Pancreas (tissue), 10 donors: ENCODE measurements around the gene RPTOR. TPM values are rescaled to one million over a fixed set of nuclear protein-coding genes. Genes with fewer than 3 reads are reported as not detected.
"Not testable (repeated sequence)": the region's sequence is repeated elsewhere in the genome, so short reads cannot be mapped to it uniquely, and the experiment has no call there.

Experiments used
- ATAC-seq, 4 donors: fragments of 200-7000 bp; cut with Tn5 transposase; one replicate each; pipeline versions ENCODE4 v1.8.0 to v1.9.1; 2020; ENCODE audit warnings: mild to moderate bottlenecking in 4 of 4, moderate library complexity in 4 of 4
- DNase-seq, 6 donors: peaks; one replicate each; pipeline ENCODE4 v3.0.0-alpha.2; 2020
- FAIRE-seq: peaks from 2 replicates; lab custom pipeline; 2012; peaks lifted over from hg19 to GRCh38; lab: Jason Lieb, UNC
- H3K27ac ChIP-seq, 4 donors: fragments of 200-600 bp; sonication (generic); 1 replicate in 3 of 4; 2 replicates in 1 of 4; pipeline versions ENCODE4 v1.5.0 to v1.8.0; 2020
- H3K27me3 ChIP-seq, 4 donors: fragments of 200-600 bp; one replicate each; pipeline ENCODE4 v1.8.0; 2021
- H3K36me3 ChIP-seq, 3 donors: fragments of 200-600 bp; sonication (generic) in 1 of 3; one replicate each; pipeline versions ENCODE4 v1.5.0 to v1.8.0; 2020 to 2021
- H3K4me1 ChIP-seq, 3 donors: fragments of 200-600 bp; one replicate each; pipeline ENCODE4 v1.8.0; 2021
- H3K4me3 ChIP-seq, 4 donors: fragments of 200-600 bp; sonication (generic) in 2 of 4; one replicate each; pipeline versions ENCODE4 v1.5.0 to v1.8.0; 2020 to 2021
- H3K9me3 ChIP-seq, 4 donors: fragments of 200-600 bp; one replicate each; pipeline ENCODE4 v1.8.0; 2021
- CTCF ChIP-seq, 4 donors: fragments of 200-600 bp; sonication (generic) in 3 of 4; IDR thresholded peaks; one replicate each; pipeline versions ENCODE4 v1.5.0 to v1.8.0; 2021; ENCODE audit warnings: antibody characterized with exemption in 4 of 4
- WGBS, 2 donors: extraction: QIAGEN DNeasy Blood & Tissue Kit; methylation state at CpG; one replicate each; pipeline ENCODE4 v1.1.7; 2013; 5-methylcytosine and 5-hydroxymethylcytosine counted together
- intact Hi-C, 3 donors: fragments of 100-400 bp; cut with DNase I; formaldehyde crosslinking; loops; one replicate each; pipeline versions ENCODE4 v1.11.1 to v1.14.2; 2022
- polyA plus RNA-seq, 2 donors: library from polyadenylated mRNA; stranded (reverse); fragments of 200-250 nt; gene quantifications; one replicate each; pipeline ENCODE4 v1.2.3, GENCODE V29; 2013
- total RNA-seq, 6 donors: library from RNA; stranded (reverse); fragmentation: NEBNext Ultra II Directional in 4 of 6; extraction: Animal tissue kit (Norgen Biotek cat#: 25700) in 4 of 6; gene quantifications; one replicate each; pipeline versions ENCODE4 v1.2.1 to v1.2.4, GENCODE V29; 2021 to 2023
- donor health status: healthy with polysubstance abuse.
- donor health status: DM: no; HTN: no; CAD: no; lungs with moderate emphysema.
- donor health status: DM: no; HTN: no; CAD: no.
- donor health status: control.
- donor health status: control.
- donor health status: Bipolar disorder and iron deficiency.
- donor health status: DM: yes; HTN: yes; CAD: no.
- donor health status: DM: no; HTN: no; CAD: no.
- donor health status: DM: no; HTN: no; CAD: no.
- donor health status: DM: yes; HTN: yes; CAD: no.

RPTOR gene
- total and polyA plus RNA-seq, 8 donors, result 5.0 to 18.9 (median 13.2) TPM

- DNase-seq (no peak), ATAC-seq (peak in 2 of 4 donors; percentile 13 to 60), FAIRE-seq (no peak)
- Histone ChIP-seq H3K9me3 (no peaks in the 10 kb centered on the region), H3K36me3 (no peaks in the 10 kb centered on the region), H3K4me3 (no peak overlapping the region), H3K4me1 (no peaks in the 10 kb centered on the region), H3K27ac (no peak overlapping the region), H3K27me3 (no peaks in the 10 kb centered on the region)
- TF ChIP-seq CTCF (IDR thresholded peaks at IDR 0.05), result no peak
- 85 to 89% methylated on average over 15 of the region's 15 CpGs for WGBS, 2 donors
- intact Hi-C loops, result no loop called here
These were observed 198.6 kb downstream of the RPTOR start for GRCh38 chr17:80743181-80743771.

- H3K4me1 ChIP-seq, H3K9me3 ChIP-seq, H3K4me3 ChIP-seq, FAIRE-seq, DNase-seq, H3K27ac ChIP-seq, ATAC-seq, intact Hi-C loops, H3K27me3 ChIP-seq, H3K36me3 ChIP-seq: not testable (repeated sequence)
- 79 to 80% methylated on average over 1 to 2 of the region's 2 CpGs for WGBS, 2 donors
These were observed 199.3 kb downstream of the RPTOR start for GRCh38 chr17:80743973-80744372.

- H3K4me1 ChIP-seq, H3K27me3 ChIP-seq, FAIRE-seq, intact Hi-C loops, ATAC-seq, H3K36me3 ChIP-seq, H3K4me3 ChIP-seq, DNase-seq, H3K9me3 ChIP-seq, H3K27ac ChIP-seq: not testable (repeated sequence)
- 83% methylated on average over 1 of the region's 1 CpG; no CpG with 5 or more reads in 1 of the 2 donors for WGBS, 2 donors
These were observed 200.1 kb downstream of the RPTOR start for GRCh38 chr17:80744725-80745124.

- no peak for TF ChIP-seq CTCF (IDR thresholded peaks at IDR 0.05)
- DNase-seq (no peak), ATAC-seq (no peak), FAIRE-seq (no peak)
- Histone ChIP-seq H3K27me3 (no peaks in the 10 kb centered on the region), H3K4me3 (no peak overlapping the region), H3K4me1 (no peaks in the 10 kb centered on the region), H3K9me3 (no peaks in the 10 kb centered on the region), H3K36me3 (no peaks in the 10 kb centered on the region), H3K27ac (no peak overlapping the region)
- 82 to 90% methylated on average over 4 of the region's 4 CpGs for WGBS, 2 donors
- intact Hi-C loops, result no loop called here
These were observed 200.5 kb downstream of the RPTOR start for GRCh38 chr17:80745183-80745582.

GRCh38 chr17:80746262-80746935 lies 201.8 kb downstream of the RPTOR start:
- FAIRE-seq (no peak), DNase-seq (no peak), ATAC-seq (no peak)
- no peaks in the 10 kb centered on the region for H3K36me3 ChIP-seq
- intact Hi-C loops, result no loop called here
- H3K9me3 ChIP-seq, result no peaks in the 10 kb centered on the region
- no peak for TF ChIP-seq CTCF (IDR thresholded peaks at IDR 0.05)
- H3K4me3 ChIP-seq, result no peak overlapping the region
- WGBS, 2 donors, result 94% methylated on average over 19 to 21 of the region's 23 CpGs
- H3K27ac ChIP-seq, result no peak overlapping the region
- H3K4me1 ChIP-seq, result no peaks in the 10 kb centered on the region
- H3K27me3 ChIP-seq, result no peaks in the 10 kb centered on the region

- Histone ChIP-seq H3K27me3 (no peaks in the 10 kb centered on the region), H3K9me3 (no peaks in the 10 kb centered on the region), H3K36me3 (no peaks in the 10 kb centered on the region), H3K4me3 (no peak overlapping the region), H3K4me1 (no peaks in the 10 kb centered on the region), H3K27ac (no peak overlapping the region)
- FAIRE-seq (no peak), DNase-seq (no peak), ATAC-seq (no peak)
- 89 to 91% methylated on average over 9 of the region's 9 CpGs for WGBS, 2 donors
- no peak for TF ChIP-seq CTCF (IDR thresholded peaks at IDR 0.05)
- intact Hi-C loops, result no loop called here
These were observed 202.8 kb downstream of the RPTOR start for GRCh38 chr17:80747469-80747868.
